Measurements from ENCODE around the gene KCNG4.

The KCNG4 gene

DNA sequence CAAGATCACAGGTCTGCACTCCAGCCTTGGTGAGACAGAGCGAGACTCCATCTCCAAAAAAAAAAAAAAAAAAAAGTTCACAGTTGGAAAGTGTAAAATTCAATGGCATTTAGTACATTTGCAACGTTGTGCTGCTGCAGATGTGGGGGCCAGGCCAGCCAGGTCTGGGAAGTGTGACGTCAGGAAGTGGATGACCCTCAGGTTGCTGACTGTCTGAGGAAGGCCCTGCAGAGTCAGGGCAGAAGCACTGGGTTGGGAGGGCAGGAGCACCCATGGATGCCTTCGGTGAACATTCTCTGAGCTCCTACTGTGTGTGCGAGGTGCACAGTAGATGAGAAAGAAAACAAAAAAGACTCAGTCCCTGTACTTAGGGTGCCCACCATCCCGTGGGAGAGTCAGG is 42.7 kb upstream of the KCNG4 start:
- Mint-ChIP-seq H3K27ac (no peak overlapping the region), H3K27me3 (ENCODE audit: low read depth, poor library complexity) (peaks cover 37% of the 10 kb centered on the region), H3K4me1 (peaks cover 55% of the 10 kb centered on the region), H3K9me3 (no peaks in the 10 kb centered on the region), H3K4me3 (no peak overlapping the region), H3K36me3 (ENCODE audit: low read depth) (no peaks in the 10 kb centered on the region)
- TF ChIP-seq, protein P1, sequence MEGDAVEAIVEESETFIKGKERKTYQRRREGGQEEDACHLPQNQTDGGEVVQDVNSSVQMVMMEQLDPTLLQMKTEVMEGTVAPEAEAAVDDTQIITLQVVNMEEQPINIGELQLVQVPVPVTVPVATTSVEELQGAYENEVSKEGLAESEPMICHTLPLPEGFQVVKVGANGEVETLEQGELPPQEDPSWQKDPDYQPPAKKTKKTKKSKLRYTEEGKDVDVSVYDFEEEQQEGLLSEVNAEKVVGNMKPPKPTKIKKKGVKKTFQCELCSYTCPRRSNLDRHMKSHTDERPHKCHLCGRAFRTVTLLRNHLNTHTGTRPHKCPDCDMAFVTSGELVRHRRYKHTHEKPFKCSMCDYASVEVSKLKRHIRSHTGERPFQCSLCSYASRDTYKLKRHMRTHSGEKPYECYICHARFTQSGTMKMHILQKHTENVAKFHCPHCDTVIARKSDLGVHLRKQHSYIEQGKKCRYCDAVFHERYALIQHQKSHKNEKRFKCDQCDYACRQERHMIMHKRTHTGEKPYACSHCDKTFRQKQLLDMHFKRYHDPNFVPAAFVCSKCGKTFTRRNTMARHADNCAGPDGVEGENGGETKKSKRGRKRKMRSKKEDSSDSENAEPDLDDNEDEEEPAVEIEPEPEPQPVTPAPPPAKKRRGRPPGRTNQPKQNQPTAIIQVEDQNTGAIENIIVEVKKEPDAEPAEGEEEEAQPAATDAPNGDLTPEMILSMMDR (IDR thresholded peaks at IDR 0.05): no peak
- DNase-seq: no peak

DNA sequence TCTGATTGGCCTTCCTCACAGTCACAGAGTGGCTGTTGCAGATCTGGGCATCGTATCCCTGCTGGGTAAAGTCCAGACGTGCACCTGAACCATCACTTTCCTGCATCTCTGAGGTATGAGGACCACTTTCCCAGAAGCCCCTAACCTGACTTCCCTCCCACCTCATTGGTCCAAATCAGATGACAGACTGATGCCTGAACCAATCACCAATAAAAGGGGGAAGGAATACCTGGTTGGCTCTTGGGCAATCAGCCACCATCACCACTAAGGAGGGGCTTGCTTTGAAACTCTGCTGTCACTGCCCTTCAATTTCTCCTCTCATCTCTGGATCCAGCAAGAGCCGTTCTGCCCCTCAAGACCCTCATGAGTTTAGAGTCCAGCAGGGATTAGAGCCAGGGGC is 41.3 kb upstream of the KCNG4 start:
- Mint-ChIP-seq H3K36me3 (ENCODE audit: low read depth) (no peaks in the 10 kb centered on the region), H3K27me3 (ENCODE audit: low read depth, poor library complexity) (peaks cover 37% of the 10 kb centered on the region), H3K4me3 (no peak overlapping the region), H3K27ac (no peak overlapping the region), H3K4me1 (peaks cover 55% of the 10 kb centered on the region), H3K9me3 (no peaks in the 10 kb centered on the region)
- TF ChIP-seq, protein P1 (IDR thresholded peaks at IDR 0.05): no peak
- no peak for DNase-seq

DNA sequence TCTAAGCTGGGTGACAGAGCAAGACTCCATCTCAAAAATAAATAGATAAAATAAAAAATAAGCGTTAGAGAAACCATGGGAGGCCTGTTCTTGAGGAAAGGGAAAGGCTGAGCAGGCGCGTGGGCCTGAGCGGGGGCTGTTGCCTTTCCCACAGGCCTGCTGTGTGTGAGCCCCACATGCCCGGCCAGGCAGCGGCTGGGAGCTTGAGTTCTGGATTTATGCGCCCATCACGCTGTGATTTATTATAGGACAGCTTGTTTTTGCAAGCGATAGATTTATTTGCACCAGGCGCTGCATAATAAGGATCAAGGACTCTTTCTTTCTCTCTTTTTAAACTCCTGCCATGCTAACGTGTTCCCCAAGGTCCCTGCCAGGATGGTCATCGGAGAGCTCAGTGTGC is 40.1 kb upstream of the KCNG4 start:
- TF ChIP-seq, protein P1 (IDR thresholded peaks at IDR 0.05): no peak
- DNase-seq: peak; percentile 34
- Mint-ChIP-seq H3K27me3 (ENCODE audit: low read depth, poor library complexity) (peaks cover 38% of the 10 kb centered on the region), H3K9me3 (no peaks in the 10 kb centered on the region), H3K27ac (peak overlapping the region; percentile 50), H3K36me3 (ENCODE audit: low read depth) (no peaks in the 10 kb centered on the region), H3K4me1 (peaks cover 53% of the 10 kb centered on the region), H3K4me3 (no peak overlapping the region)

DNA sequence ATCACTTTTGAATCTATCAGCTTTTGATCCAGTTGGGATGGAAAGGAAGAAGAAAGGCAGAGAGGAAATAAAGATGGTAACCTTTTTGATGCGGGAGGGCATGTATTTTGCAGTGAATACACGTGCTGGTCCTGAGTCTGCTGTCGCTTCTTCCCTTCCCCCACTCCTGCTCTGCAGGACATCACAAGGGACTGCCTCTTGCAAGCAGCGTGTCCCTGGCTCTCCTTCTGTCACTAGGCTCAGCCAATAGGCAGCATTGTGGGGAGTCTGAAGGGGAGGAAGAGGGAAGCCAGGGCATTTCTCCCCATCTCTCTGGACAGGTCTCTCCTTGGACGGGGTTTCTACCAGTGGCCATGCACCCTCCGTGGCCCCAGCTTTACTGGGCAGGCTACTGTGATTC is 39.2 kb upstream of the KCNG4 start:
- H3K4me3 Mint-ChIP-seq: no peak overlapping the region
- peaks cover 38% of the 10 kb centered on the region for H3K27me3 Mint-ChIP-seq (ENCODE audit: low read depth, poor library complexity)
- DNase-seq: peak; percentile 28

DNA sequence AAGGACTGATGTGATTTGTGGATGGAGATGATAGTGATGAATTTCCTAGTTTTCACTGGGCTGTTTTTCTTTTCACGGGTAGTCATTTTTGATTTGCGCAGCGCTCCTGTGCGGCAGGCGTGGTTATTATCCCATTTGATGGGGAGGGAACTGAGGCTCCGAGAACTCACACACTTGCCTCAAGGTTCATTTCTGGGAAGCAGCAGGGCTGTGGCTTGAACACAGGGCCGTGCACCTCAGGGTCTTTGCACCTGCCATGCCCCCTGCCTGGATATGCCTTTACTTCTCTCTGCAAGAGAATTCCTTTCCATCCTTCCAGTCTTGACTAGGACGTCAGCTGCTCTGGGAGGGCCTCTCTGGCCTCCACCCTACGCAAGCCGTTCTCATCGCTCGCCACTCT is 38.5 kb upstream of the KCNG4 start:
- peaks cover 37% of the 10 kb centered on the region for H3K27me3 Mint-ChIP-seq (ENCODE audit: low read depth, poor library complexity)
- TF ChIP-seq, protein P1 (IDR thresholded peaks at IDR 0.05): no peak
- no peak overlapping the region for H3K4me3 Mint-ChIP-seq
- no peak overlapping the region for H3K27ac Mint-ChIP-seq
- H3K9me3 Mint-ChIP-seq: no peaks in the 10 kb centered on the region
- DNase-seq: no peak
- H3K4me1 Mint-ChIP-seq: peaks cover 38% of the 10 kb centered on the region
- H3K36me3 Mint-ChIP-seq (ENCODE audit: low read depth): no peaks in the 10 kb centered on the region

More for the DNA sequence above, 39.2 kb upstream of the KCNG4 start:
- Mint-ChIP-seq H3K36me3 (ENCODE audit: low read depth) (no peaks in the 10 kb centered on the region), H3K9me3 (no peaks in the 10 kb centered on the region), H3K27ac (no peak overlapping the region), H3K4me1 (peaks cover 44% of the 10 kb centered on the region)
- TF ChIP-seq, protein P1 (IDR thresholded peaks at IDR 0.05): no peak

DNA sequence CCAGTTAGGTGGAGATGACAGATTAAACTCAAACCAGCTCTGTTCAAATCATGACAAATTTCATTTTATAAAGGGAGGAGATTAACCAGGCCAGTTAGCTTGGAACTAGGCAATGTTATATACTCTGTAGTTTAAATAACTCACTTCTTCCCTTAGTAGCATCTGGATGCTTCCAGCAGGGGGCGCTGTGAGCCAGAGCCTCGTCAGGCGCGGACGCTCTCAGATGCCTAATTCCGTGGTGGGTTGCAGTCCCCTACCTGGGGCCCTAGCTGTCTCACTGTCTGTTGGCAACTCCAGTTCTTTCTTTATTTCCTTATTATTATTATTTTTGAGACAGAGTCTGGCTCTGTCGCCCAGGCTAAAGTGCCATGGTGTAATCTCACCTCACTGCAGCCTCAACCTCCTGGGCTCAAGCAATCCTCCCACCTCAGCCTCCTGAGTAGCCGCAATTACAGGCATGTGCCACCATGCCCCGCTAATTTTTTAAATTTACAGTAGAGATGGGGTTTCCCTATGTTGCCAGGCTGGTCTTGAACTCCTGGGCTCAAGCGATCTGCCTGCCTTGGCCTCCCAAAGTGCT is 37.5 kb upstream of the KCNG4 start:
- H3K27ac Mint-ChIP-seq: no peak overlapping the region
- H3K4me3 Mint-ChIP-seq: no peak overlapping the region
- peak; percentile 84 for DNase-seq
- no peaks in the 10 kb centered on the region for H3K36me3 Mint-ChIP-seq (ENCODE audit: low read depth)
- H3K27me3 Mint-ChIP-seq (ENCODE audit: low read depth, poor library complexity): peaks cover 32% of the 10 kb centered on the region
- peaks cover 33% of the 10 kb centered on the region for H3K4me1 Mint-ChIP-seq
- H3K9me3 Mint-ChIP-seq: no peaks in the 10 kb centered on the region
- TF ChIP-seq, protein P1 (IDR thresholded peaks at IDR 0.05): peak; percentile 93
